Endodermal cell (in vitro differentiated cells): ENCODE results near the gene VGF. TPM values are rescaled to one million over a fixed set of nuclear protein-coding genes. Genes with fewer than 3 reads are reported as not detected.

ENCODE experiments used
- DNase-seq: peaks from one replicate; pipeline ENCODE4 v3.0.0-alpha.2; 2017
- H3K27ac ChIP-seq: 2 replicates; pipeline ENCODE4 v1.5.1; 2013; ENCODE audit warnings: mild to moderate bottlenecking, low read depth, low read length, moderate library complexity
- H3K27me3 ChIP-seq: 2 replicates; pipeline ENCODE4 v1.6.1; 2013; ENCODE audit warnings: mild to moderate bottlenecking, low read length, moderate library complexity; ENCODE audit not compliant: insufficient read depth, control insufficient read depth, poor library complexity, severe bottlenecking
- H3K36me3 ChIP-seq: 2 replicates; pipeline ENCODE4 v1.7.0; 2013; ENCODE audit warnings: mild to moderate bottlenecking, low read length, moderate library complexity; ENCODE audit not compliant: control insufficient read depth, insufficient read depth
- H3K4me1 ChIP-seq: one replicate; pipeline ENCODE4 v1.7.0; 2013; ENCODE audit warnings: low read length; ENCODE audit not compliant: control insufficient read depth, insufficient read depth
- H3K4me3 ChIP-seq: 2 replicates; pipeline ENCODE4 v1.5.1; 2013; ENCODE audit warnings: mild to moderate bottlenecking, low read length, moderate library complexity
- H3K9ac ChIP-seq: 2 replicates; pipeline ENCODE4 v1.6.1; 2013; ENCODE audit warnings: mild to moderate bottlenecking, low read length, moderate library complexity; ENCODE audit not compliant: poor library complexity, severe bottlenecking; ENCODE audit errors: extremely low read depth
- H3K9me3 ChIP-seq: 2 replicates; pipeline ENCODE4 v1.6.1; 2013; ENCODE audit warnings: mild to moderate bottlenecking, low read length, moderate library complexity; ENCODE audit not compliant: control insufficient read depth
- H3K27ac Mint-ChIP-seq: 2 replicates; pipeline ENCODE4 v1.8.0; 2020; ENCODE audit warnings: mixed read lengths
- H3K27me3 Mint-ChIP-seq: 2 replicates; pipeline ENCODE4 v1.8.0; 2021; ENCODE audit warnings: mild to moderate bottlenecking, mixed read lengths; ENCODE audit not compliant: insufficient read depth
- H3K36me3 Mint-ChIP-seq: 2 replicates; pipeline ENCODE4 v1.8.0; 2020; ENCODE audit warnings: low read depth, mixed read lengths
- H3K4me1 Mint-ChIP-seq: 2 replicates; pipeline ENCODE4 v1.8.0; 2020; ENCODE audit warnings: mixed read lengths
- H3K4me3 Mint-ChIP-seq: 2 replicates; pipeline ENCODE4 v1.8.0; 2020; ENCODE audit warnings: mild to moderate bottlenecking, moderate library complexity, mixed read lengths
- H3K9me3 Mint-ChIP-seq: 2 replicates; pipeline ENCODE4 v1.8.0; 2020; ENCODE audit warnings: mild to moderate bottlenecking, mixed read lengths
- WGBS, 2 experiments: methylation state at CpG; one replicate each; pipeline versions ENCODE4 v1.1.5 to v1.1.7; 2013; ENCODE audit warnings: missing lambda C conversion rate in 2 of 2, mixed read lengths in 1 of 2; ENCODE audit not compliant: insufficient coverage in 1 of 2, insufficient read length in 1 of 2; 5-methylcytosine and 5-hydroxymethylcytosine counted together
- total RNA-seq, 2 donors: library from RNA; stranded (reverse); fragmentation: NEBNext Ultra II Directional in 1 of 2; extraction: Animal tissue kit (Norgen Biotek cat#: 25700) in 1 of 2; gene quantifications; 2 replicates in 1 of 2; 3 replicates in 1 of 2; pipeline ENCODE4 v1.2.1, GENCODE V29; 2021
- TF ChIP-seq, protein P1 (sequence below): fragments of 200-600 bp; sonication (generic); conservative IDR thresholded peaks from 2 replicates; pipeline ENCODE4 v1.5.0; 2021; ENCODE audit warnings: antibody characterized with exemption, mild to moderate bottlenecking

Gene VGF
- total RNA-seq, 2 donors from 2014 or later: 2.8 TPM; not detected in 1

DNA sequence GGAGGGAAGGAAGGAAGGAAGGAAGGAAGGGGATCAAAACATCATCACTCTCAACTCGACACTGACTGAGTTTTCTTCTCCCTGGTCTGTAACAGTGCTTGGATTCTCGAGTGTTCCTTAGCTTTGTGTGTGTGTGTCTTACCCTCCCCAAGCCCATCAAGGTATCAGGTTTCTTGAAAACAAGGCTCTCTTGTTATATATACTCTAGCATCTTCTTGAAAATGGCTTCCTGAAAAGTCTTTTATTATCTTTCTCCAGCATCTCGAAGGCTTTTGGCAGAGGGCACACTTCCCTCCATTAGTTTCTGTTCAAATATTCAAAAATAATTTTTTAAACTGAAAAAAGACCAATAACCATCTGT, 25.1 kb downstream of the VGF start:
- H3K4me1 ChIP-seq: no peaks in the 10 kb centered on the region
- H3K9me3 Mint-ChIP-seq: no peaks in the 10 kb centered on the region
- H3K27ac Mint-ChIP-seq: no peak overlapping the region
- H3K4me3 ChIP-seq: no peak overlapping the region
- 80 to 86% methylated on average over 3 of the region's 3 CpGs for WGBS, 2 experiments
- H3K9me3 ChIP-seq: no peaks in the 10 kb centered on the region
- TF ChIP-seq, protein P1, sequence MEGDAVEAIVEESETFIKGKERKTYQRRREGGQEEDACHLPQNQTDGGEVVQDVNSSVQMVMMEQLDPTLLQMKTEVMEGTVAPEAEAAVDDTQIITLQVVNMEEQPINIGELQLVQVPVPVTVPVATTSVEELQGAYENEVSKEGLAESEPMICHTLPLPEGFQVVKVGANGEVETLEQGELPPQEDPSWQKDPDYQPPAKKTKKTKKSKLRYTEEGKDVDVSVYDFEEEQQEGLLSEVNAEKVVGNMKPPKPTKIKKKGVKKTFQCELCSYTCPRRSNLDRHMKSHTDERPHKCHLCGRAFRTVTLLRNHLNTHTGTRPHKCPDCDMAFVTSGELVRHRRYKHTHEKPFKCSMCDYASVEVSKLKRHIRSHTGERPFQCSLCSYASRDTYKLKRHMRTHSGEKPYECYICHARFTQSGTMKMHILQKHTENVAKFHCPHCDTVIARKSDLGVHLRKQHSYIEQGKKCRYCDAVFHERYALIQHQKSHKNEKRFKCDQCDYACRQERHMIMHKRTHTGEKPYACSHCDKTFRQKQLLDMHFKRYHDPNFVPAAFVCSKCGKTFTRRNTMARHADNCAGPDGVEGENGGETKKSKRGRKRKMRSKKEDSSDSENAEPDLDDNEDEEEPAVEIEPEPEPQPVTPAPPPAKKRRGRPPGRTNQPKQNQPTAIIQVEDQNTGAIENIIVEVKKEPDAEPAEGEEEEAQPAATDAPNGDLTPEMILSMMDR: no peak
- no peak overlapping the region for H3K9ac ChIP-seq
- H3K27me3 ChIP-seq: peaks cover 8% of the 10 kb centered on the region
- no peaks in the 10 kb centered on the region for H3K36me3 Mint-ChIP-seq
- no peak overlapping the region for H3K4me3 Mint-ChIP-seq
- H3K36me3 ChIP-seq: no peaks in the 10 kb centered on the region
- peaks cover 6% of the 10 kb centered on the region for H3K4me1 Mint-ChIP-seq
- peaks cover 9% of the 10 kb centered on the region for H3K27me3 Mint-ChIP-seq
- no peak overlapping the region for H3K27ac ChIP-seq
- DNase-seq: no peak

GRCh38 chr7:101138213-101138870, 27.0 kb downstream of the VGF start:
- Histone ChIP-seq H3K9ac (no peak overlapping the region), H3K36me3 (no peaks in the 10 kb centered on the region), H3K4me3 (no peak overlapping the region), H3K4me1 (no peaks in the 10 kb centered on the region), H3K27ac (no peak overlapping the region), H3K27me3 (peaks cover 8% of the 10 kb centered on the region), H3K9me3 (no peaks in the 10 kb centered on the region)
- Mint-ChIP-seq H3K27ac (peak overlapping the region; percentile 93), H3K9me3 (no peaks in the 10 kb centered on the region), H3K4me1 (peaks cover 15% of the 10 kb centered on the region), H3K4me3 (peak overlapping the region; percentile 20), H3K27me3 (peaks cover 12% of the 10 kb centered on the region), H3K36me3 (no peaks in the 10 kb centered on the region)
- 10 to 22% methylated on average over 2 to 16 of the region's 16 CpGs for WGBS, 2 experiments
- peak; percentile 93 for DNase-seq
- TF ChIP-seq, protein P1: peak; percentile 95

- TF ChIP-seq, protein P1: no peak
- WGBS, 2 experiments: 86 to 87% methylated on average over 5 to 9 of the region's 9 CpGs
- H3K4me1 ChIP-seq: no peaks in the 10 kb centered on the region
- no peaks in the 10 kb centered on the region for H3K36me3 Mint-ChIP-seq
- DNase-seq: no peak
- H3K4me3 Mint-ChIP-seq: no peak overlapping the region
- H3K9me3 ChIP-seq: no peaks in the 10 kb centered on the region
- peaks cover 11% of the 10 kb centered on the region for H3K27me3 Mint-ChIP-seq
- no peaks in the 10 kb centered on the region for H3K9me3 Mint-ChIP-seq
- peak overlapping the region; percentile 93 for H3K27ac Mint-ChIP-seq
- H3K36me3 ChIP-seq: no peaks in the 10 kb centered on the region
- H3K4me1 Mint-ChIP-seq: peaks cover 15% of the 10 kb centered on the region
- no peak overlapping the region for H3K9ac ChIP-seq
- H3K27me3 ChIP-seq: peaks cover 8% of the 10 kb centered on the region
- H3K4me3 ChIP-seq: no peak overlapping the region
- no peak overlapping the region for H3K27ac ChIP-seq
Observed at GRCh38 chr7:101137651-101138212, 27.6 kb downstream of the VGF start.
